Esophagus muscularis mucosa (tissue), 4 donors: ENCODE measurements around the gene SLC38A10.

Source experiments
- EP300 ChIP-seq: sonication (generic); formaldehyde crosslinking; IDR thresholded peaks from one replicate; pipeline ENCODE4 v1.6.1; 2017; ENCODE audit warnings: antibody characterized with exemption
- POLR2AphosphoS5 ChIP-seq, 2 donors: sonication (generic); formaldehyde crosslinking; IDR thresholded peaks; one replicate each; pipeline ENCODE4 v1.6.1; 2017; ENCODE audit warnings: antibody characterized with exemption in 2 of 2
- TF ChIP-seq, protein P1 (sequence below), 3 experiments: fragments of 200-600 bp in 2 of 3; fragments of 450-650 bp in 1 of 3; sonication (generic) in 2 of 3; IDR thresholded peaks; one replicate each; pipeline ENCODE4 v1.5.1; 2017 to 2019; ENCODE audit warnings: antibody characterized with exemption in 3 of 3, mild to moderate bottlenecking in 2 of 3, moderate library complexity in 1 of 3

DNA sequence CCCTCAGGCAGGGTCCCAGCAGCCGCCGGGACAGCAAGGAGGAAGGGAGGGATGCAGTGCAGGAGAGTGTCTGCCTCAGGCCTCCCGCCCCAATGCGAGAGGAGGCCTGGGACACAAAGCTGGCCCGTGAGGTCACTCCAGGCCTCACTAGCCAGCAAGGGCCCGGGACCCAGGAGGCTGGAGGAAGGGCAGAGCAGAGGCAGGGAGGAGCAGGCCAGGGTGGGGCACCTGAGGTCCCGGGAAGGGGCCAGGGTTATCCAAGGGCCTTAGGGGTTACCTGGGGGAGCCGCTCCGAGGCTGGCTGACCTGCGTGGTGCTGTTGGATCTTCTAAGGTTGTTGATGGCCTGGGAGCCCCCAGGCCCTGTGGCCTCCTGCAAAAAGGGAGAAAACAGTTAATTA is 86.5 kb downstream of the SLC38A10 start:
- TF ChIP-seq, protein P1, sequence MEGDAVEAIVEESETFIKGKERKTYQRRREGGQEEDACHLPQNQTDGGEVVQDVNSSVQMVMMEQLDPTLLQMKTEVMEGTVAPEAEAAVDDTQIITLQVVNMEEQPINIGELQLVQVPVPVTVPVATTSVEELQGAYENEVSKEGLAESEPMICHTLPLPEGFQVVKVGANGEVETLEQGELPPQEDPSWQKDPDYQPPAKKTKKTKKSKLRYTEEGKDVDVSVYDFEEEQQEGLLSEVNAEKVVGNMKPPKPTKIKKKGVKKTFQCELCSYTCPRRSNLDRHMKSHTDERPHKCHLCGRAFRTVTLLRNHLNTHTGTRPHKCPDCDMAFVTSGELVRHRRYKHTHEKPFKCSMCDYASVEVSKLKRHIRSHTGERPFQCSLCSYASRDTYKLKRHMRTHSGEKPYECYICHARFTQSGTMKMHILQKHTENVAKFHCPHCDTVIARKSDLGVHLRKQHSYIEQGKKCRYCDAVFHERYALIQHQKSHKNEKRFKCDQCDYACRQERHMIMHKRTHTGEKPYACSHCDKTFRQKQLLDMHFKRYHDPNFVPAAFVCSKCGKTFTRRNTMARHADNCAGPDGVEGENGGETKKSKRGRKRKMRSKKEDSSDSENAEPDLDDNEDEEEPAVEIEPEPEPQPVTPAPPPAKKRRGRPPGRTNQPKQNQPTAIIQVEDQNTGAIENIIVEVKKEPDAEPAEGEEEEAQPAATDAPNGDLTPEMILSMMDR (IDR thresholded peaks at IDR 0.05) = no peak
- TF ChIP-seq POLR2AphosphoS5 (IDR thresholded peaks at IDR 0.05) (no peak), EP300 (no peak)
